Esophagus muscularis mucosa (tissue), 4 donors: ENCODE measurements around the gene CCR6. TPM values are rescaled to one million over a fixed set of nuclear protein-coding genes. Genes with fewer than 3 reads are reported as not detected.

Source experiments
- DNase-seq: peaks from one replicate; pipeline ENCODE4 v3.0.0-alpha.2; 2017; ENCODE audit errors: extremely low spot score
- H3K27ac ChIP-seq, 4 donors: fragments of 200-600 bp; sonication (generic); replicated peaks in 1 of 4; 1 replicate in 3 of 4; 2 replicates in 1 of 4; pipeline ENCODE4 v1.5.1; 2016 to 2019; ENCODE audit warnings: mild to moderate bottlenecking in 1 of 4
- H3K27me3 ChIP-seq, 4 donors: fragments of 200-600 bp; sonication (generic); one replicate each; pipeline versions ENCODE4 v1.5.1 to v1.6.0; 2016 to 2019
- H3K36me3 ChIP-seq, 4 donors: fragments of 200-600 bp; sonication (generic); one replicate each; pipeline ENCODE4 v1.5.1; 2016 to 2019
- H3K4me1 ChIP-seq, 4 donors: fragments of 200-600 bp; sonication (generic); one replicate each; pipeline ENCODE4 v1.5.1; 2016 to 2019
- H3K4me3 ChIP-seq, 4 donors: fragments of 200-600 bp; sonication (generic); 1 replicate in 2 of 4; 2 replicates in 2 of 4; pipeline ENCODE4 v1.5.1; 2016 to 2019; ENCODE audit warnings: mild to moderate bottlenecking in 4 of 4, moderate library complexity in 1 of 4
- H3K9me3 ChIP-seq, 4 donors: fragments of 200-600 bp; sonication (generic); 1 replicate in 3 of 4; 2 replicates in 1 of 4; pipeline ENCODE4 v1.5.1; 2016 to 2019
- CTCF ChIP-seq, 3 experiments: fragments of 200-600 bp in 2 of 3; fragments of 450-650 bp in 1 of 3; sonication (generic) in 2 of 3; IDR thresholded peaks; one replicate each; pipeline ENCODE4 v1.5.1; 2017 to 2019; ENCODE audit warnings: antibody characterized with exemption in 3 of 3, mild to moderate bottlenecking in 2 of 3, moderate library complexity in 1 of 3
- EP300 ChIP-seq: sonication (generic); formaldehyde crosslinking; IDR thresholded peaks from one replicate; pipeline ENCODE4 v1.6.1; 2017; ENCODE audit warnings: antibody characterized with exemption
- POLR2A ChIP-seq: fragments of 450-650 bp; IDR thresholded peaks from one replicate; pipeline ENCODE4 v1.6.1; 2017; ENCODE audit warnings: antibody characterized with exemption, moderate library complexity, mild to moderate bottlenecking, low read depth
- POLR2AphosphoS5 ChIP-seq, 2 donors: sonication (generic); formaldehyde crosslinking; IDR thresholded peaks; one replicate each; pipeline ENCODE4 v1.6.1; 2017; ENCODE audit warnings: antibody characterized with exemption in 2 of 2
- WGBS: methylation state at CpG from one replicate; pipeline ENCODE4 v1.1.5; 2018; 5-methylcytosine and 5-hydroxymethylcytosine counted together
- intact Hi-C: fragments of 100-400 bp; cut with DNase I; formaldehyde crosslinking; loops from one replicate; pipeline ENCODE4 v1.15.1; 2023
- total RNA-seq, 4 donors: library from RNA; depleted of rRNA; stranded (reverse); fragments of >200 nt; gene quantifications; one replicate each; pipeline versions ENCODE4 v1.1.0 to v1.2.1, GENCODE V29; 2016

The CCR6 gene
- total RNA-seq, 4 donors from 2014 or later: not detected

GRCh38 chr6:167103041-167103891 lies 19.6 kb upstream of the CCR6 start:
- no peaks in the 10 kb centered on the region for H3K4me1 ChIP-seq
- H3K27me3 ChIP-seq: no peaks in the 10 kb centered on the region
- no peak overlapping the region for H3K4me3 ChIP-seq
- TF ChIP-seq CTCF (IDR thresholded peaks at IDR 0.05) (no peak), EP300 (no peak), POLR2A (no peak), POLR2AphosphoS5 (IDR thresholded peaks at IDR 0.05) (no peak)
- WGBS: 84% methylated on average over 9 of the region's 11 CpGs
- intact Hi-C loops: no loop called here
- H3K36me3 ChIP-seq: no peaks in the 10 kb centered on the region
- no peak overlapping the region for H3K27ac ChIP-seq
- no peak for DNase-seq
- H3K9me3 ChIP-seq: no peaks in the 10 kb centered on the region

- DNase-seq: no peak
- Histone ChIP-seq H3K36me3 (no peaks in the 10 kb centered on the region), H3K27me3 (no peaks in the 10 kb centered on the region), H3K4me1 (no peaks in the 10 kb centered on the region), H3K9me3 (no peaks in the 10 kb centered on the region), H3K4me3 (no peak overlapping the region), H3K27ac (no peak overlapping the region)
- TF ChIP-seq POLR2AphosphoS5 (IDR thresholded peaks at IDR 0.05) (no peak), POLR2A (no peak), EP300 (no peak), CTCF (IDR thresholded peaks at IDR 0.05) (no peak)
- WGBS: 91% methylated on average over 3 of the region's 3 CpGs
- intact Hi-C loops: no loop called here
These were observed 18.5 kb upstream of the CCR6 start for GRCh38 chr6:167104388-167104787.

- TF ChIP-seq POLR2A (no peak), EP300 (no peak), CTCF (IDR thresholded peaks at IDR 0.05) (no peak), POLR2AphosphoS5 (IDR thresholded peaks at IDR 0.05) (no peak)
- Histone ChIP-seq H3K4me3 (no peak overlapping the region), H3K27me3 (no peaks in the 10 kb centered on the region), H3K36me3 (no peaks in the 10 kb centered on the region), H3K4me1 (no peaks in the 10 kb centered on the region), H3K9me3 (no peaks in the 10 kb centered on the region), H3K27ac (no peak overlapping the region)
- DNase-seq: no peak
- intact Hi-C loops: no loop called here
- 96% methylated on average over 5 of the region's 6 CpGs for WGBS
These were observed 17.8 kb upstream of the CCR6 start for GRCh38 chr6:167105060-167105459.

- Histone ChIP-seq H3K36me3 (no peaks in the 10 kb centered on the region), H3K27ac (no peak overlapping the region), H3K4me3 (no peak overlapping the region), H3K4me1 (no peaks in the 10 kb centered on the region), H3K27me3 (no peaks in the 10 kb centered on the region), H3K9me3 (no peaks in the 10 kb centered on the region)
- TF ChIP-seq POLR2A (no peak), EP300 (no peak), CTCF (IDR thresholded peaks at IDR 0.05) (no peak), POLR2AphosphoS5 (IDR thresholded peaks at IDR 0.05) (no peak)
- 73% methylated on average over 1 of the region's 1 CpG for WGBS
- intact Hi-C loops: no loop called here
- no peak for DNase-seq
These were observed 16.5 kb upstream of the CCR6 start for GRCh38 chr6:167106406-167106805.

GRCh38 chr6:167107787-167108186 lies 15.1 kb upstream of the CCR6 start:
- H3K27ac ChIP-seq: no peak overlapping the region
- H3K36me3 ChIP-seq: no peaks in the 10 kb centered on the region
- no peak overlapping the region for H3K4me3 ChIP-seq
- DNase-seq: no peak
- intact Hi-C loops: no loop called here
- no peaks in the 10 kb centered on the region for H3K9me3 ChIP-seq
- no peaks in the 10 kb centered on the region for H3K4me1 ChIP-seq
- H3K27me3 ChIP-seq: no peaks in the 10 kb centered on the region
- TF ChIP-seq CTCF (IDR thresholded peaks at IDR 0.05) (no peak), POLR2A (no peak), EP300 (no peak), POLR2AphosphoS5 (IDR thresholded peaks at IDR 0.05) (no peak)
- 90% methylated on average over 7 of the region's 7 CpGs for WGBS
